Measurements from ENCODE around the gene EFHC2.

EFHC2 gene, protein sequence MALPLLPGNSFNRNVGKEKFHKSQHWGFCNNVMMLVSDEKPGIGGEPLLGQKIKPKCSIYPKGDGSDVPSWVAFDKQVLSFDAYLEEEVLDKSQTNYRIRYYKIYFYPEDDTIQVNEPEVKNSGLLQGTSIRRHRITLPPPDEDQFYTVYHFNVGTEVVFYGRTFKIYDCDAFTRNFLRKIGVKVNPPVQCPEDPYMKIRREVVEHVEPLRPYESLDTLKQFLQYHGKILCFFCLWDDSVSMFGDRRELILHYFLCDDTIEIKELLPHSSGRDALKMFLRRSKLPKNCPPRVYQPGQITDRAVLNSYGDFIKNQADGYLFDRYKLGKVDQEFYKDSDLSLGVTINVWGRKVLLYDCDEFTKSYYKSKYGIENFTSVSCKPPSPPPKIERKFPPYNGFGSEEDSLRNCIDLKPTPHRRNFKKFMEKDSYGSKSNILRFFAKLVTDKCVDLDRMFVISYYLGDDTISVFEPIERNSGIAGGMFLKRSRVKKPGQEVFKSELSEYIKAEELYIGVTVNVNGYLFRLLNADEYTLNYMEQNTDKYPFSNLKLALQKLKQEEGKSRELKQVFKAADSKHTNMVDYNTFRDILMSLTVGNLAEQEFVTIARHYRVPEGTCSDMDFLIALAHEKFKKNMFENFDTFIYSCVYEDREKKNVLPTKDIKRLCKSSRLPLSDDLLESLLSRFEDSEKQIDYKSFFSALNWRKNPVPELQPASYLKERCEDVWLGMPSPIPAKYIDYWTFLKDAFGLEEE

DNA sequence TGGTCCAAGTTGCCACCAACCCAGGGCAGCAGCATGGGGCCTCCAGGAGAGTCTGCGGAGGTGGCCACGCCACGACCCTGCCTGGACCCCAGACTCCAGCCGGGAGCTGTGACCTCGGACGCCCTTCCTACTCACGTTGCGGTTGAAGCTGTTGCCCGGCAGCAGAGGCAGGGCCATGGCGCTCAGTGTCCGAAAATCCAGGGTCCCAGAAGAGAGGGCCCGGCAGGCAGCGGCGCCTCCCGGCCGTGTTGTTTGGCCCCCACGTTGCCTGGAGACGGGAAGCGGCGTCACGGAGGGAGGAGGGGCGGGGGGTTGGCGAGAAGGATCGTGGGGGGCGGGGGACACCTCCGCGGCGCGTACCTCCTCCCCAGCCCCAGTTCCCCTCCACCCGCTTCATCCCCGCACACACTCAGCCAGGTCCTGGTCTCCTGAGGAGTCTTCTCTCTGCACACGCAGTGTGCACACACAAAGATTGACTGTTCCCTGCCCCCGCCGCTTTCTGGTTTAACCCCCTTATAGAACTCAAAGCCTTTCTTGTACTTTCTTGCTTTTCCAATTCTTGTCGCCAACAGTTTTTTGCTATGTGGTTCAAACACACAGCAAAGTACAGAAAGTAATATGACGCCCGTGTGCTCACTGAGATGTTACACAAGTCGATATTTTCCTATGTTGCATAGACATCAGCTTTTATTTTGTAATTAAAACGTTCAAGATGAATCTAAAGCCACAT is at the start of gene EFHC2:
TSS of gene EFHC2 (minus strand) at position 261 of the 730 bp plus-strand sequence. CDS start at position 177, 84 bp downstream.
- peak; percentile 51 for DNase-seq (ENCODE audit: low read depth, low spot score)

DNA sequence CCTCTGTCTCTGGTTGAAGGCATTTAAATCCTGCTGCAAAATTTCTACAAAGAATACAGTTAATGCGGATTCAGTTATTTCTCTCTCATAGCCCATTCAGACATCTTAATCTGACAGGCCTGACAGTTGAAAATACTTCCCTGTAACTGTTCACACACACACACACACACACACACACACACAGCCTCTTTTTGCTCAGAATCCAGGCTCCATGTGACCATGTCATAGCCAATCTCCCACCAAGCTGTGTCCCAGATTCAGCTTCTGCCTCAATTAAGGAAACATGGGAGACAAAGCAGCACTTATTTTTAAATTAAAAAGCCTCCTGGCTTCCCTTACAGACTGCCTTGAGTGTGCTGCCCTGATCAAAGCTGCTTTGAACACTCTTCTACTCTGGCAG is 49.3 kb upstream of the EFHC2 start:
- DNase-seq (ENCODE audit: low read depth, low spot score), result no peak

DNA sequence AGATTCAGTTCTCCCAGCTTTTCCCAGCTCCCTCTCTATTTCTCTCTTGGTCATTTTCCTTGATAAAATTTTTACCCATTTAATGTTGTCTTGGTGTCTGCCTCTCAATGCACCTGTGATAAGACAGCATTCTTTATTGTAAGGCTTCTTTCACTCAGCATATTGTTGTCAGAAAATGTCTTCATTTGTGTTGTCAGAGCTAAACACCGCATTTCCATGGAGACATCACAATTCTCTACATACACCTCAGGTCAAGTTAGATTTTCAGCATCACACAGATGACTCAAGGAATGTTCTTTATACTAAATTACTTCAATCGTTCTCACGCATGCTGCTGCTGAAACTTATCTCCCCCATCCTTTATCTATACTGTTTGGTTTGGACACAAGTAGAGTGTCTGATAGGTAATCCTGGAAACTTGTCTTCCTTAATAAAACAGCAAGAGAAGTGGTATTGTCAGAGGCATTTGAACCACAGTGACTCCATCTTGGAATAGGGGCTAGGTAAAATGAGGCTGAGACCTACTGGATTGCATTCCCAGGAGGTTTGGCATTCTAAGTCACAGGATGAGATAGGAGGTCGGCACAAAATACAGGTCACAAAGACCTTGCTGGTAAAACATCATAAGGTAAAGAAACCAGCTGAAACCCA is 41.3 kb upstream of the EFHC2 start:
- no peak for DNase-seq (ENCODE audit: low read depth, low spot score)

DNA sequence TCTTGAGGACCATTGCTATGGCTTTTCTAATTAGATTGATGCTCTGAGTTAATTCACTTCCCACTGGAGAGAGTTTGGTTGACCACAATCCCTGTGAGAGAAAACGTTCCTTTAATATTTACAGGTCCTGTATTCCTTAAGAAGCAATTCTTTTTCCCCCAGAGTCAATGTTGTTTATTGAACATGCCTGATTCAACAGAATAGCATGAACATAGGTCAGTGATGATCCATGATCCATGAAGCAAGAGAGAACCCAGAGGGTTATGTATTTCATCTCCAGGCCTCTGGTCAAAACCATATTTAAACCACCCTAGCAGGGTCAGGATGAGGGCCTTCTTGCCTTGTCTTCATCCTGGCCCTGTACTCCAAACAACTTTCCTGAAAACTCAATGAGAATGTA is 39.4 kb upstream of the EFHC2 start:
- no peak for DNase-seq (ENCODE audit: low read depth, low spot score)

DNA sequence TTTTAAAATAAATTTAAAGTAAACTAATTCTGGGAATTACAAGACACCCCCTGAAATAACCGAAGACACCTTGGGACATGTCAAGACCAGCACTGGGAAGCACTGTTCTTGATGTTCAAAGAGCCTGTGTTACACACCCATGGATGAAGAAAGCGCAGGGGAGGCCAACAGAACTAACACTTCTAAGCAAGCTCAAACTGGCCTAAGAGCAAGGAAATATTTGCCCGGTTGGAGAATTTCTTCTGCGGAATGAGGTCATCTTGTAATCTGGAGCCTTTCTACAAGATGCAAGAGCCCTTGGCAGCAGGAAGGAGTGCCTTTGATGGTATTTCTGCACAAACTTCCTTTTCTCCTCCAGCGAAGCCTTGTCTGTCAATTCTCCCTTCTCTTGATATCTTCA is 9.3 kb upstream of the EFHC2 start:
- DNase-seq (ENCODE audit: low read depth, low spot score), result no peak

DNA sequence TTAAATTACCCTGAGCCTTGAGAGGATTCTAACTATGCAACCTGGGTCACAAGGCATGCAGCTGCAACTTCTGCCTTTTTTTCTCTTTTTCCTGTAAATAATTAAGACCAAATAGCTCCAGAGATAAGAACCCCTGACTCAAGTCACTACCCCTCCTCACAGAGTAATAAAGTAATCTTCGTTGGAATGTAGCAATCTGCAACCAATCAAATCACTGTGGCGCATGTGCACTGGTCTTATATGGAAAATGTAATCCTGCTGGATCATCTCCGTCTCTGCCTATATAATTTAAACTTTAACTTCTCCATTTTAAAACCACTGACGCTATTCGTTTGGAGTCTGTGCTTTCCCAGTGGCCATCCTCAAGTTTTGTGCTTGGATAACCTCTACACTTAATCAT is 6.1 kb upstream of the EFHC2 start:
- no peak for DNase-seq (ENCODE audit: low read depth, low spot score)

DNA sequence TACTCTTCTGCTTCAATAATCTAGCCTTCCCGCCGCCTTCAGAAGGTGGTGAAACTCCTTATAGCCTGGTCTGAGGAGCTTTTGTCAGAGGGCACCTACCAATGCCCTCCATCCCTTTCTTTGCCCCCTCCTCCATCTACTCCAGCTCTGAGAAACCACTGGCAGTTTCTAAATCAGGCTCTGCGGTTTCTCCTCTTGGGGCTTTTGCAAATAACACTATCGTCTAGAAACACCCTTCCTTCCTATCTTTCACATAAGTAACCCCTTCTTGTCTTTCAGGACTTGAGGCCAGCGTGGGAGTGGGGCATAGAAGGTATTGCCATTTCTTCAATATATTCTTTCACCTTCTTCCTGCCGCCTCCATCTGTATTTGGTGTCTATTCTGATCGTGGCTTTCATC is 1.2 kb upstream of the EFHC2 start:
- no peak for DNase-seq (ENCODE audit: low read depth, low spot score)

DNA sequence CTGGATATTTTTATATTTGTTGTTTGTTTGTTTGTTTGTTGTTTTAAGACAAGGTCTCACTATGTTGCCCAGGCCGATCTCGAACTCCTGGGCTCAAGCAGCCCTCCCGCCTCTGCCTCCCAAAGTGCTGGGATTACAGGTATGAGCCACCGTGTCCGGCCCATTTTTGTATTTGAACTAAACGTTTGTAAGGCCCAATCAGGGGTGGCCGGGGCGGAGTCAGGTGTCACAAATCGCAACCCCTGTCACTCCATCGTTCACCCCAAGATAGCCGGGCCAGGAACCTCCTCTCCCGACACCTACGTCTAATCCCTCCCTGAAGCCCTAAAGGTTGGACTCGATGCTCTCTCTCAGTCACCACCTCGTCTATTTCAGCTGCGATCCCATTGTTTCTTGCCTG is 722 bp upstream of the EFHC2 start:
- DNase-seq (ENCODE audit: low read depth, low spot score), result no peak

DNA sequence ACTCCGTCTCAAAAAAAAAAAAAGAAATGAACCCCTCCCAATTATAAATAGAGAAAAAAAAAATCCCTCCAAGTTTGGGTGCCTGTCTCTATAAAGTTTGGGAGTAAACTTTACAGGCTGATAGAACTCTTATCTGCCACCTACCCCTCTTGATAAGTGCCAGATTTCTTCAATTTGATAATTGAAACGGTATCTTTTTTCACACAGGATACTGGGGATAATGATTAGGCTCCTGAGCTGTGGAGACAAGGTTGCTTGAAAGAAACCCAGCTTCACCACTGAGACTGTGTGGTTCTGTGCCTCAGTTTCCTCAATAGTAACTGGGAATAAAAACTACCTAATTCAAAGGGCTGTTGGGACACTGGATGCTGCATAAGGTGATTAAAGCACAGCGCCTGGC is 606 bp downstream of the EFHC2 start:
- no peak for DNase-seq (ENCODE audit: low read depth, low spot score)

DNA sequence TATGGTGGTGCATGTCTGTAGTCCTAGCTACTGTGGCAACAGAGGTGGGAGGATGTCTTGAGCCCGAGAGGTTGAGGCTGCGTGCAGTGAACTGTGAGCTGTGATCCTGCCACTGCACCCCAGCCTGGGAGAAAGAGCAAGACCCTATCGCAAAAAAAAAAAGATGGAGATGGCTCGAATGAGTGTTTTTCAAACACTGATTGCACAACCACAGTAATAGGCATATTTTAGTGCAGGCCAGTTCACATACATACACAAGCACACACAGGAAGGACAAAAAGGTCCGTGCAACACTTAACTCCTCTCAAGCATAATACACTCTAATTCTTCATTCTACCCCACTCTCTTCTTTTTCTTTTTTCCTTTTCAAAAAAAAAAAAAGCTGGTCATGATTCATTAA is 5.1 kb downstream of the EFHC2 start:
- DNase-seq (ENCODE audit: low read depth, low spot score), result no peak

DNA sequence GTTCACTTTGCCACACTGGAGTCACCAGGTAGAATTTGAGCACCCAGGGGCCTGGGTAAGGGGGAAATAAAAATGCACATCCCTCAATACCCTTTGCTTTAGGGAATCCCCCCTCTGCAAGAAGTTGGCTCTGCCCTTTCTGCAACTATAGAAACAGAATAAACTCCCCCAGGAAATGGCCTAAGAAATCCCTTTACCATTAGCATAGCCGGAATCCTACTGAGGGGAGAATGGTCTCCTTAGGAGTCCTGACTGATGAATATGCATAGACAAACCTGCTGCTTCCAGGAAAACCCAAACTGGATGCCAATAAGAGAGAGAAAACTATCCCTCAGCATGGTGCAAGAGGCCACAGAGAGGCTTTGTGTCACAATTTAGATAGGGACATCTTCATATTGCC is 11.0 kb downstream of the EFHC2 start:
- no peak for DNase-seq (ENCODE audit: low read depth, low spot score)

DNA sequence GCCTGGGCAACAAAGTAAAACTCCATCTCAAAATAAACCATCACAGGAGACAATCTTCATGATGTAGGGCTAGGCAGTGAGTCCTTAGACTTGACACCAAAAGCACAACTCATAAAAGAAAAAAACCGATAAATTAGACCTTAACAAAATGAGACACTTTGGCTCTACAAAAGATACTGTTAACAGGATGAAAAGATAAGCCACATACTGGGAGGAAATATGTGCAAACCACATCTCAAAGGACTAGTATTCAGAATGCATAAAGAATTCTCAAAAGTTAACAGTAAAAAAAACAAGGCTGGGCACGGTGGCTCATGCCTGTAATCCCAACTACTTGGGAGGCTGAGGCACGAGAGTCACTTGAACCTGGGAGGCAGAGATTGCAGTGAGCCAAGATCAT is 13.2 kb downstream of the EFHC2 start:
- DNase-seq (ENCODE audit: low read depth, low spot score), result peak; percentile 3

DNA sequence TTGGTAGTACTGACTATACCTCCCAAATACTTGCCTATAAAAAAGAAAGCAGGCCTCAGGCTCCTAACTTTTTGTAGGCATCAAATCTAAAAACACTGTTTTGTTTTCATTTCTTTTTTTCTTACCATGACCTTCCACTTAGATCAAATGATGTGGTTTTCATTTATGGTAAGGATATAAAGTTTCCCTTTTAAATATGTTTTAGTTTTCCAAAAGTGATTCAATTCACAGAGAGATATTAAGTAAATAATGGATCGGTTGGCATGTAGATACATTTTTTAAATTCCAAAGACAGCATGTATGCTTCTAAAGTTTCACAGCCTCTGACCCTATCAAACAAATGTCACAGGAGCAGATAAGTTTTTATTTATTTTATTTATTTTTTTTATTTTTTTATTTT is 23.9 kb downstream of the EFHC2 start:
- DNase-seq (ENCODE audit: low read depth, low spot score), result no peak

DNA sequence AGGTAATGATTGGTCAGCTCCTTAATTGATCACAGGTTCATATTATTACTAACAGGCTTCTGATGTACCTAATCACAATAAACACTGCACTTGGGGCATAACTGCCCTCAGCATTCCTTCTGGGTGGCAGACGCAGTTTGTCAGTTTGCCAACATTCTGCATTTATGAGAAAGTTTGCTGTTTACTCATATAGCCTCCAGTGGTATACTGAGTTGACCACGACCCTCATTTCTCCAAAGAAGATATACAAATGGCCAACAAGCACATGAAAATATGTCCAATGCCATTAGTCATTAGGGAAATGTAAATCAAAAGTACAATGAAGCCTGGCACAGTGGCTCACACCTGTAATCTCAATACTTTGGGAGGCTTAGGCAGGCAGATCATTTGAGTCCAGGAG is 26.3 kb downstream of the EFHC2 start:
- DNase-seq (ENCODE audit: low read depth, low spot score), result no peak

DNA sequence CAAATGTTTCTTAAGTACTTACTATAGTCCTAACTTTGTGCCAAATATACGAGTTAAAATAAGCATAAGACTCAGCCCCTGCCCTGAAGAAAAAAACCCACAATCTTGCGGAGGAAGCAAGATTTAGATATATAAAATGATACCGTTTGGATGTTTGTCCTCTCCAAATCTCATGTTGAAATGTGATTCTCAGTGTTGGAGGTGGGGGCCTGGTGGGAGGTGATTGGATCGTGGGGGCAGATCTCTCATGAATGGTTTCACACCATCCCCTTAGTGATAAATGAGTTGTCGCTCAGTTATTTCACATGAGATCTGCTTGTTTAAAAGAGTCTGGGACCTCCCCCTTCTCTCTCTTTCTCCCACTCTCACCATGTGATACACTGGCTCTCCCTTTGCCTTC is 28.7 kb downstream of the EFHC2 start:
- no peak for DNase-seq (ENCODE audit: low read depth, low spot score)

DNA sequence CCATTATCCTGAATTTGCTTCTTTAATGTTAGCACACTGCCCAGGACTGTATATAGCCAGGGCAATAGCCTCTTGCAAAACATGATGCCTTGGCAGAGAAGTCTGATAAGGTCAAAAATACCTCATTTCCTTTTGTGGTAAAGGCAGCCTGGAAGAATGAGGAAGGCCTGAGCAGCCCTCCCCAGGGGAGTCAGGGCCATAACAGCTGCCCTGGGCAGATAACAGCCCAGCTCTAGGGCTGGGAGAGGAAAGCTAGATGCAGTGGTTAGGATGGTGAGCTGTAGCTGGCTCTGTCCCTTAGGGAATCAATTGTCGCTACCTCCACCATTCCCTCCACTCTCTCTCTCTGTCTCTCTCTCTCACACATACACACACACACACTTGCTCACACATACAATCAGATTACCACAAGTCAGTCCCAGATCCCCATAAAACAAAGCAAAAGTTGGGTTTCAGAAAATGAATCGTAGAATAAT is 29.2 kb downstream of the EFHC2 start:
- DNase-seq (ENCODE audit: low read depth, low spot score), result peak; percentile 33

DNA sequence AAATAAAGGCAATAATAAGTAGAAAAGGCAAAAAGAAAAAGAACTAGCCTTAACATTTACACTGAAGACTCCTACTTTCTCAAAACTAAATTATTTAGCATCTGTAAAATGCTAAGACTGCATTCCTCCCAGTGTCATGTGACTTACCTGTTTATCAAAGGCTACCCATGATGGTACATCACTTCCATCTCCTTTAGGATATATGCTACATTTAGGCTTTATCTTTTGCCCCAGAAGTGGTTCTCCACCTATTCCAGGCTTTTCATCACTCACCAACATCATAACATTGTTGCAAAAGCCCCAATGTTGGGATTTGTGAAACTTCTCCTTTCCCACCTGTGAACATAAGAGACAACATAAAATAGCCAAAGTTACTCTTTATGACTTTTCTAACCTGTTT is 31.1 kb downstream of the EFHC2 start:
- no peak for DNase-seq (ENCODE audit: low read depth, low spot score)

DNA sequence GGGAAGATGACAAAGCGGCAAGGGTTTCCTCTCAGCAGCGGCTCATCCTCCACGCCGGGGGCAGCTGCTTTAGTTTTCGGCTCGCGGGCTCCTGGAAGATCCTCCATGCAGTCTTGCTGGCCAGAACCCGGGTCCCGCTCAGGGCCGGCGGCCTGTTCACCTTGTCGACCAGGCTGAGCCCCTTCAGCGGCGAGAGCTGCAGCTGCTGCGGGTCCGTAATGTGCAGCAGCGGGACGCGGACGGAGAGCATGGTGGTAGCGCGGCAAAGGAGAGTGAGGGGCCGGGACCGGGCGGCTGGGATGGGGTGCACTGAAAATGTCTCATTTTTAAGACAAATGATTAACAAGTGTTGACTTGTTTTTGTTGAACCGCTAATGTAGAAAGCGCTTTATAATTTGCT is 33.2 kb downstream of the EFHC2 start:
- no peak for DNase-seq (ENCODE audit: low read depth, low spot score)

DNA sequence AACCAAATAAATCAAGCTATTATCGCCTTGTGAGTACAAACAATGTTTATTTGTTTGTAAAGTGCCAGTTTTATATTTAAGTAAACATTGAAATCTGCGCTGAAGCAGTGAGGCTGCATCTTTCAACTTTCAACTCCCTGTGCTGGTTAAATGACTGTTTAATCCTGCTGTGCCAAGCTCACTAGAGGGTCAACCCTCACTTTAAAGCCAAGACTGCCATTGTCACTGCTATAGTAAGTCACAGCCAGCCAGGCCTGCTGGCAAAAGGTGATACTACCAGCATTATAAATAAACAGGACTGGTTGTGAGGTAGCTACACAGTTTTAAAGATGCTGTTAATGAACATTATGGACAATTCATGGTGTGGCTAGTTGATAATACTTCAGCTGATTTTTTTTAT is 34.6 kb downstream of the EFHC2 start:
- no peak for DNase-seq (ENCODE audit: low read depth, low spot score)

DNA sequence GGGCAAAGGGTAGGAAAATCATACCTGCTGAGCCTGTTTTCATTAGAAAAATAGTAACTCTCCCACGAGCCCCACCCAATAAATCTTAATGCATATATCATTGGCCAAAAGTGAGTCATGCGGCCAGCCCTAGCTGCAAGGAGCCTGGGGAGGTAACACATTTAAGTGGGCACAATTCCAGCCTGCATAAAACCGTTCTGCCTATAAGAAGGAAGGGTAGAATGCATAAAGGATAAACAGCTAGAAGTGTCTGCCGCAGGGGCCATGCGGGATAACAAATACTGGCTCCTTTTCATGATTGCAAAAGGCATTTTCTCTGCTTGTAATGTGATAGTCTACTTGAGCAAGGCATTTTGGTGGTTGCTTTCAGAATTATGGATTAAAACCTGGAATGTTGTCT is 37.1 kb downstream of the EFHC2 start:
- DNase-seq (ENCODE audit: low read depth, low spot score), result peak; percentile 10

DNA sequence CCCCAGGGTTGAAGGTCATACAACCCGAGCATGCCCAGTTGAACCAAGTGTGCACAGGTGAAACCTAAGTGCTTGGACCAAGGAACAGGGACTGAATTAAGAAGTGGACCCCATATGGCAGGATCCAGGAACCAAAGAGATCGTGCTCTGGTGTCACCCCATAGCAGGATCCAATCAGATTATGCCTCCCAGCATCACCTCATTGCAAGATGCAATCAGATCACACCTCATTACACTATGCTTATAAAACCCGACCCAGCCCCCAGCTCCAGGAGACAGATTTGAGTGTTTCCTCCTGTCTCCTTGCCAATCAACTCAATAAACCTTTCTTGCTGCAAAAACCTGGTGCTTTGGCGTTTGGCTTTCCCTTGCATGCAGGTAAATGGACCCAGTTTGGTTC is 37.6 kb downstream of the EFHC2 start:
- no peak for DNase-seq (ENCODE audit: low read depth, low spot score)

DNA sequence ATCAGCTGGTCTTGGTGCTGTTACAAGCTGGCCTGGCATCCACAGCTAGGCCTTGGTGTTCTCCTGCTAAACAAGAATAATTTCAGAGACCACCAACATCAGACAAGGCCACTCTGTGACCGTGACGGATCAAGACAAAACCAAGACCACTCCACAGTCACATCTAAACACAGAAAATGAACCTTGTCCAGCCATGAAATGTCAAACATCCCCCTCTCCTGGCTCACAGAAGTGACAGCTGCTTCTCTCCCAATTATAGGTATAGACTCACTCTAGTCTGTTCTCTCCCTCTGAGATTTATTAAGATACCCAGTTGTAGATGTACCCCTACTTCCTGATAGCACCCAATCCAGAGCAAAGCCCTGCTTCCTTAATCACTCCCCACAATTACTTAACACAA is 40.4 kb downstream of the EFHC2 start:
- DNase-seq (ENCODE audit: low read depth, low spot score), result no peak

Data from astrocyte of the hippocampus (primary cell).